Adrenal gland (tissue), 5 donors: Measurements from ENCODE around the gene MAN1A2.

Experiments
- CTCF ChIP-seq, 6 experiments: fragments of 450-650 bp in 4 of 6; fragments of 200-600 bp in 2 of 6; sonication (generic) in 1 of 6; IDR thresholded peaks; 1 replicate in 5 of 6; 2 replicates in 1 of 6; pipeline versions ENCODE4 v1.5.1 to v1.8.0; 2016 to 2021; ENCODE audit warnings: antibody characterized with exemption in 6 of 6, mild to moderate bottlenecking in 2 of 6, moderate library complexity in 1 of 6
- POLR2A ChIP-seq, 2 donors: fragments of 450-650 bp; IDR thresholded peaks; one replicate each; pipeline ENCODE4 v1.6.1; 2017; ENCODE audit warnings: antibody characterized with exemption in 2 of 2, mild to moderate bottlenecking in 2 of 2, moderate library complexity in 1 of 2
- donor health status: DM: no; HTN: no; CAD: no.

GRCh38 chr1:117561071-117561470, 193.8 kb downstream of the MAN1A2 start:
- no peak for TF ChIP-seq CTCF (IDR thresholded peaks at IDR 0.05)
- no peak for TF ChIP-seq POLR2A (IDR thresholded peaks at IDR 0.05)
